ENCODE results near the gene DENND2C. TPM values are rescaled to one million over a fixed set of nuclear protein-coding genes. Genes with fewer than 3 reads are reported as not detected.
A peak's percentile ranks its signal among the peaks of the same experiment; 100 is the strongest.

Gene DENND2C
- total and polyA plus RNA-seq, 4 donors, result 1.3 to 5.6 (median 3.4) TPM

- H3K27ac ChIP-seq (ENCODE audit: low read depth in 1 of 2, low read length in 2 of 2), result no peak overlapping the region
- H3K36me3 ChIP-seq (ENCODE audit: control insufficient read depth in 4 of 4, insufficient read depth in 3 of 4, low read depth in 1 of 4, low read length in 3 of 4), result peaks cover 0 to 4% (median under 1%) of the 10 kb centered on the region in 4 donors
- peak overlapping the region in 1 of 3 donors; percentile 24 for H3K4me3 ChIP-seq (ENCODE audit: low read depth in 1 of 3, low read length in 3 of 3)
- H3K9me3 ChIP-seq (ENCODE audit: control insufficient read depth in 4 of 4, low read length in 3 of 4), result no peaks in the 10 kb centered on the region
- H3K27me3 ChIP-seq (ENCODE audit: control insufficient read depth in 4 of 4, insufficient read depth in 4 of 4, low read length in 3 of 4), result no peaks in the 10 kb centered on the region
- peaks cover 7 to 28% (median 14%) of the 10 kb centered on the region in 4 donors for H3K4me1 ChIP-seq (ENCODE audit: control insufficient read depth in 4 of 4, insufficient read depth in 4 of 4, low read length in 3 of 4)
- TF ChIP-seq REST (IDR thresholded peaks at IDR 0.05), result no peak
- no peak for TF ChIP-seq HNF4G (IDR thresholded peaks at IDR 0.05)
- no peak for TF ChIP-seq RAD21 (IDR thresholded peaks at IDR 0.05)
- no peak for TF ChIP-seq YY1 (IDR thresholded peaks at IDR 0.05)
- DNase-seq (ENCODE audit: low spot score), result no peak
- no peak overlapping the region for H3K9ac ChIP-seq (ENCODE audit: low read depth in 1 of 2, low read length in 2 of 2)
- WGBS, result 96% methylated on average over 5 of the region's 5 CpGs
Measured at GRCh38 chr1:114586513-114587047, 83.3 kb downstream of the DENND2C start.

- Histone ChIP-seq H3K9me3 (ENCODE audit: control insufficient read depth in 4 of 4, low read length in 3 of 4) (no peaks in the 10 kb centered on the region), H3K4me1 (ENCODE audit: control insufficient read depth in 4 of 4, insufficient read depth in 4 of 4, low read length in 3 of 4) (peaks cover 7 to 34% (median 19%) of the 10 kb centered on the region in 4 donors), H3K36me3 (ENCODE audit: control insufficient read depth in 4 of 4, insufficient read depth in 3 of 4, low read depth in 1 of 4, low read length in 3 of 4) (peaks cover 0 to 4% (median under 1%) of the 10 kb centered on the region in 4 donors), H3K27ac (ENCODE audit: low read depth in 1 of 2, low read length in 2 of 2) (no peak overlapping the region), H3K27me3 (ENCODE audit: control insufficient read depth in 4 of 4, insufficient read depth in 4 of 4, low read length in 3 of 4) (no peaks in the 10 kb centered on the region), H3K4me3 (ENCODE audit: low read depth in 1 of 3, low read length in 3 of 3) (no peak overlapping the region), H3K9ac (ENCODE audit: low read depth in 1 of 2, low read length in 2 of 2) (no peak overlapping the region)
- TF ChIP-seq REST (IDR thresholded peaks at IDR 0.05) (no peak), JUND (IDR thresholded peaks at IDR 0.05) (no peak), GABPA (IDR thresholded peaks at IDR 0.05 in 1 of 2, conservative IDR thresholded peaks at IDR 0.05 in 1 of 2) (no peak)
- 96% methylated on average over 1 of the region's 1 CpG for WGBS
- DNase-seq (ENCODE audit: low spot score), result no peak
Measured at GRCh38 chr1:114585231-114585630, 84.6 kb downstream of the DENND2C start.

- peak within 1 kb of the TSS; percentile 83 to 95 for H3K27ac ChIP-seq (ENCODE audit: low read depth in 1 of 2, low read length in 2 of 2)
- peaks cover 4 to 16% (median 12%) of the 10 kb centered on the region in 4 donors for H3K4me1 ChIP-seq (ENCODE audit: control insufficient read depth in 4 of 4, insufficient read depth in 4 of 4, low read length in 3 of 4)
- no peaks in the 10 kb centered on the region for H3K27me3 ChIP-seq (ENCODE audit: control insufficient read depth in 4 of 4, insufficient read depth in 4 of 4, low read length in 3 of 4)
- H3K9ac ChIP-seq (ENCODE audit: low read depth in 1 of 2, low read length in 2 of 2), result peak within 1 kb of the TSS; percentile 93 to 100
- peak; percentile 90 for DNase-seq (ENCODE audit: low spot score)
- H3K9me3 ChIP-seq (ENCODE audit: control insufficient read depth in 4 of 4, low read length in 3 of 4), result no peaks in the 10 kb centered on the region
- 7% methylated on average over 40 of the region's 40 CpGs for WGBS
- H3K4me3 ChIP-seq (ENCODE audit: low read depth in 1 of 3, low read length in 3 of 3), result peak within 1 kb of the TSS; percentile 76 to 95 (median 89)
- H3K36me3 ChIP-seq (ENCODE audit: control insufficient read depth in 4 of 4, insufficient read depth in 3 of 4, low read depth in 1 of 4, low read length in 3 of 4), result peaks cover 3 to 12% (median 11%) of the 10 kb centered on the region in 4 donors
- TF ChIP-seq ATF3 (IDR thresholded peaks at IDR 0.05), result peak; percentile 82
- TF ChIP-seq MAX (IDR thresholded peaks at IDR 0.05), result peak; percentile 83
- TF ChIP-seq HNF4A (conservative IDR thresholded peaks at IDR 0.05), result peak; percentile 41 to 65
- no peak for TF ChIP-seq HNF4G (IDR thresholded peaks at IDR 0.05)
- TF ChIP-seq REST (IDR thresholded peaks at IDR 0.05), result peak; percentile 91
- TF ChIP-seq FOXA1 (IDR thresholded peaks at IDR 0.05), result peak; percentile 87
- TF ChIP-seq FOXA2 (IDR thresholded peaks at IDR 0.05), result peak; percentile 79
- TF ChIP-seq NR2F2 (IDR thresholded peaks at IDR 0.05), result no peak
- peak; percentile 73 for TF ChIP-seq TAF1 (conservative IDR thresholded peaks at IDR 0.05)
- peak; percentile 97 to 98 for TF ChIP-seq GABPA (IDR thresholded peaks at IDR 0.05 in 1 of 2, conservative IDR thresholded peaks at IDR 0.05 in 1 of 2)
- TF ChIP-seq YY1 (IDR thresholded peaks at IDR 0.05), result peak; percentile 97
Measured at GRCh38 chr1:114581335-114582287, 88.2 kb downstream of the DENND2C start, which contains the start of gene BCAS2. BCAS2 (minus strand) TSS chr1:114581615; CDS start chr1:114581591, 24 bp downstream.

All from liver (tissue), 9 donors.